ENCODE measurements around the gene ATP6V1G3. TPM values are rescaled to one million over a fixed set of nuclear protein-coding genes. Genes with fewer than 3 reads are reported as not detected.

The ATP6V1G3 gene
- total RNA-seq, 1 donor from 2014 or later: not detected

GRCh38 chr1:198543670-198544260 lies 3.3 kb upstream of the ATP6V1G3 start:
- intact Hi-C loops (cut with micrococcal nuclease): no loop called here

GRCh38 chr1:198542632-198543031 lies 2.2 kb upstream of the ATP6V1G3 start:
- intact Hi-C loops (cut with micrococcal nuclease): no loop called here

- intact Hi-C loops (cut with micrococcal nuclease): no loop called here
Observed at GRCh38 chr1:198541737-198542136, 1.3 kb upstream of the ATP6V1G3 start.

- intact Hi-C loops (cut with micrococcal nuclease): loop anchor here (2.0 kb wide), 1 partner anchor 16 kb away; no protein-coding TSS in a partner anchor
Observed at GRCh38 chr1:198538579-198539364, 1.7 kb downstream of the ATP6V1G3 start.

- intact Hi-C loops (cut with micrococcal nuclease): no loop called here
Observed at GRCh38 chr1:198535631-198536030, 4.8 kb downstream of the ATP6V1G3 start.

DNA sequence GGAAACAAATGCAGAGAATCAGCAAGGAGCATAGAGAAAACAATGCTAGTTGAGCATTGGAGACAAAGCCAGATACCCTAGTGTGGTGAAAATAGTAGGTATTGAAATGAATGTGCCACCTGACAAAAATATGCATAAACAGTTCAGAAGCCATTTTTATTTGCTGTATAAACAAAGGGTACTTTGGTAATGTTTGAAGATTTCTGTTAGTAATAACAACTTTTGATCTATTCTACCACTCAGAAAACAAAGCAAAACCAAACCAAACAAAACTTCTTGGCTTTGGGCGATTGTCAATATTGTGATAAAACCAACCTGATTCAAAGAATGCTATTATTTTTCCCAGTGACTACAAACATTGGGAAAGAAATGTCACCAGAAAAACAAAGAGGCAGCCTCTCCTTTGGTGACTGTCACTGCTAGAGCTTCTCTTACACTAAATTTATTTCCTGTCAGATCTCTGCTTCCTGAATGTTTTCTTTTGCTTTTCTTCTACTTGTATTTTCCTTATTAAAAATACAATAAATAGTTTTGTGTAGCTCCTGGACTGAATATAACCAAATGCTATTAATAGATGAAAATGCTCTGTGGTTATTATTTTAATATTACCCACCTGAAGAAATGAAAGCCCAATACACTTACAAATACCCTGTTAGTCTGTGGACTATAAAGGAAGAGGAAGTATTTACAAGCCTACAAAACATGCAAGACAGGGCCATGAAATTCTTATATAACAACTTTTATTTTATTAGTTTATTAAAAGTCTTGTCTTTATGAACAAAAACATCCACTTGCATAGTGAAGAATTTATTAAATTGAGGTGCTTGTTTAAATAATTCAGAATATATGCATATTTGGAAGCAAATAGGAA lies 5.7 kb downstream of the ATP6V1G3 start:
- intact Hi-C loops (cut with micrococcal nuclease): no loop called here

DNA sequence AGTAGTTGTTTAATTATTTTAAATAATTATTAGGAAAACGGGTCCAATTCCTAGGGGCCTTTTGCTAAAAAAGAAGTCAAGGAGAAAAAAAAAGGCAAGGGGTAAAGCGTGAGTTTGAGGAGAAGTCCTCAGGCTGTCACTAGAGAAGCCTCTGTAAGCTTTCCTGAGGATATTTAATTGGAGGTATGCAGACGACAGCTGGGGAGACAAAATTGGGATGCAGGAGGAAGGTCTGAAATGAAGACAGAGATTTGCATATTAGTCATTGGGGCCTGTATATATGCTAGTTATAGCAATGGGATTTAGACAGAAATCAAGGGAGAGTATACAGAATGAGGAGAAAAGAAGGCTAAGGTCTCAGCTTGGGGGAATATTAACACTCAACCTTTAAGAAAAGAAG lies 8.6 kb downstream of the ATP6V1G3 start:
- intact Hi-C loops (cut with micrococcal nuclease): no loop called here

DNA sequence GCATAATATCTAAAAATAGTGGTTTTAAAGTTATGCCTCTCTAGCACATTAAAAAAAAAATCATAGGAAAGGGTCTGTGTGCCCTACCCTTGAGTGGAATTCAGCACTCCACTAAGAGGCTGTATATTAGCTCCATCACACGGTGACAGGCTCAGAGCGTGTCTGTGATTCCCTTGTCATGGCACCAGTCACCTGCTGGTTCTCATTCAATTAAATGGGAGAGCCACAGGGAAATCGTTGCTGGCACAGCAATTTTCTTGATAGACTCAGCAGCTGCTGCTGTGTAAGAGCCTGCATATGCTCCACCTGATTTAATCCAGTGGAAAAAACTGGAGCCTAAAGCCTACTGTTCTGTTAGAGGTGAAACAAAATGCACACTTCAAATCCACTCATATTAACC lies 9.5 kb downstream of the ATP6V1G3 start:
- intact Hi-C loops (cut with micrococcal nuclease): no loop called here

- intact Hi-C loops (cut with micrococcal nuclease): loop anchor here (10.0 kb wide), 1 partner anchor 345 kb away; no protein-coding TSS in a partner anchor
Observed at GRCh38 chr1:198529414-198529813, 11.1 kb downstream of the ATP6V1G3 start.

GRCh38 chr1:198528364-198528763 lies 12.1 kb downstream of the ATP6V1G3 start:
- intact Hi-C loops (cut with micrococcal nuclease): loop anchor here (10.0 kb wide), 1 partner anchor 344 kb away; no protein-coding TSS in a partner anchor

DNA sequence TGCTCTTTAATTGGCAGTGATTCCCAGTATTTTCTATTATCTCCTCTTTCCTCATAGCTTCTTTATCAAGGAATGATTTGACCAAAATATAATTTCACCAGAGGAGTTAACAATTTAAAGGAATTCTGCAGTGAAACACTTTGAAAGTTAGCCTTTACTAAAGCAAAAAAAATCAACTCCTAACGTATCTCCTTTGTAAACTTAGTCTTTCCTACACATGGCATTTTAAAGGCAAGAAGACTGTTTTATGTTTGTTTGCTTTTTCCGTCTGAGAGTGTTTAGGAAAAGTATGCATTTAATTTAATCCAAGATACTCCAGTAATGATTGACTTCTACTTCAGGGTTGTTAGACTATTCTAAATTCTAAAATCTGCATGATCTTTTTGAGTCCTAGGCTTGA lies 15.9 kb downstream of the ATP6V1G3 start:
- intact Hi-C loops (cut with micrococcal nuclease): loop anchor here (5.0 to 10.0 kb wide), 4 partner anchors 340 to 747 kb away; partner anchors contain the start of genes DENND1B and NEK7

GRCh38 chr1:198524127-198524526 lies 16.4 kb downstream of the ATP6V1G3 start:
- intact Hi-C loops (cut with micrococcal nuclease): loop anchor here (5.0 to 10.0 kb wide), 4 partner anchors 339 to 747 kb away; partner anchors contain the start of genes DENND1B and NEK7

DNA sequence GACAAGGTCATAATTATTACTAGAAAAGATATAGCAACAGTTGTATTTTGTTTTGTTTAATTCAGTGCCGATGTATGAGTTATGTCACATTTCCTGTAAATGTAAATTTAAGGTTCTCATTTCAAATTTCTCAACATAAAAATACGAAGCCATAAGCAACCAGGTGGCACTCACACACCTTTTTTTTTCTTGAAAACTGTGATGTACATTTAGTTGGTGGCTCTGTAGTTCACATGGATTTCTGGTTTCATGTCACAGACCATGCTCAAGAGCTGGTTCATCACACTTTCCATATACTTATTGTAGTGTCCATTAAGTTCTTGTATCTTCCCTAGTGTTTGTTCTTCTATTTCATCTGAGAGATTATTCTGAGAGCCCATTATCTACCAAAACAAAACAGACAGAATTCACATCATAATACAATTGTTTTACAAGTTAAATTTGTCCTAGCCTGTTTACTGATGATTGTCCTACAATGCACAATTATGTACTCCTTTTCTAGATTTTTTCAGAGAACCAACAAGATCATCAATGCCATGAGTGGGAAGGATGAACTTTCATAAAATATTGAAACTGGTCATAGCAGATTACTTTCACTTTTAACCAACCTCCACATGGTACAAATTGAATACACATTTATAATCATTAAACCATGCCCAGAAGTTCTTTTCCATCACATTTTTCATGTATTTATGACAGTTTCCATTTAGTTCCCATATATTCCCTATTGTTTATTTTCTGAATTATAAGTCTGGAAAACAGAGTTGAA lies 17.1 kb downstream of the ATP6V1G3 start:
- intact Hi-C loops (cut with micrococcal nuclease): loop anchor here (1.0 to 10.0 kb wide), 9 partner anchors 15 to 746 kb away; partner anchors contain the start of genes DENND1B and NEK7

GRCh38 chr1:198520524-198521254 lies 19.8 kb downstream of the ATP6V1G3 start:
- intact Hi-C loops (cut with micrococcal nuclease): loop anchor here (1.0 to 10.0 kb wide), 6 partner anchors 37 to 743 kb away; partner anchors contain the start of genes DENND1B and NEK7

DNA sequence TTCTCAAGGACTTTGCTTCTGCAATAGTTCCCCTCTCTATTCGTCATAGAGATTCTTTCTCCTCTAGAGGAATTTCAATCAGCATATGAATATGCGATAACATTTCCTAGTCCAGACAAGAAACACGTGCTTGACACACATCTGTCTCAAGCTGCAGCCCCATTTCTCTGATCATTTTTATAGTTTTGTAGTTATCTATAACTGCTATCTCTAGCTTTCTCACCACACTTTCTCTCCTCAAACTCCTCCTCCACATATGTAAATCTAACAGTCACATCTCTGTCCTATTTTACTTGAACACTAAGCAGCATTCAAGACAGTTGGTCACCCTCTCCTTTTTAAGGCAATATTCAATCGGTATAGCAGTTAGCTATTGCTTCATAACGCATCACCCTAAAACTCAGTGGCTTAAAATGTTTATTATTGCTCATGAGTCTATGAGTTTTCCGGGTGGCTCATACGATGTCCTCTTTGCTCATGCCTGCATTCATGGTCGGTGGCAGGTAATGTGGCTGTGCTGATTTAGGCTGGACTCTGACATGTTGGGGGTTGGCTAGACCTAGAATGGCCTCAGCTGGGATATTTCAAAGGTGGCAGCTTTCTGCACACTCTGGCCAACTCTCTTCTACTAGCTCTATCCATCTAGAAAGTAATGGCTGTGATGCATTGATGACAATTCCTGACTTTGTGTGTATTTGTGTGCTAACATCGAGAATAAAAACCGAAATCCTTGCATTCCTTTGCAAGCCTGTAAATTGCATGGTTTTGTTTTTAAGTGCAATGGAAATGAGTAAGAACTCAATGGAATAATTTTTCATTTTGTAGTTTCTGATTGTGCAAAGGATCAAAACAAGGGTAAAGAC lies 20.6 kb downstream of the ATP6V1G3 start:
- intact Hi-C loops (cut with micrococcal nuclease): loop anchor here (1.0 to 10.0 kb wide), 6 partner anchors 37 to 743 kb away; partner anchors contain the start of genes DENND1B and NEK7

GRCh38 chr1:198517623-198518199 lies 22.8 kb downstream of the ATP6V1G3 start:
- intact Hi-C loops (cut with micrococcal nuclease): no loop called here

DNA sequence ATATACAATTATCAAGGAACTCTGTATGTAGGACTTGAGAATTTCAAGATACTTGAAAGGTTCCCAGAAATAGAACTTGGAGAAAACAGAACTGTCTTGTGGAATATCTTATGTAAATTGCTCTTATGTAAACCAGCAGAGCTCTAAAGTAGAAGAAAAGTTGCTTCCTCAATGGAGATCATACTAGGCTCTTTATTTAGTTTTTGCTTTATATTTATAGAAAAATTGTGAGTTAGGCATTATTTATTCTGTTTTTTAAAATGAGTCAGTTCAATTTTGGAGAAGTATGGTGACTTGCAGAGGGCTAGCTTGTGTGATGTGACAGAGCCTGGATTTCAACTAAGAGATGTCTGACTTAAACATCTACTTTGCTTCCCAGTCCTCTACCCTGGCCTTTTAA lies 40.4 kb downstream of the ATP6V1G3 start:
- intact Hi-C loops (cut with micrococcal nuclease): no loop called here

GRCh38 chr1:198499588-198499987 lies 40.9 kb downstream of the ATP6V1G3 start:
- intact Hi-C loops (cut with micrococcal nuclease): no loop called here
